IMR-90 (cell line): ENCODE results near the gene C2orf80. TPM values are rescaled to one million over a fixed set of nuclear protein-coding genes. Genes with fewer than 3 reads are reported as not detected.

Experiments used
- ATAC-seq: fragments of 200-7000 bp; cut with Tn5 transposase; 2 replicates; pipeline ENCODE4 v1.9.1; 2020; ENCODE audit warnings: low read depth, mild to moderate bottlenecking, moderate library complexity
- BruUV-seq: library from RNA; stranded (reverse); fragments of 400-500 nt; replicated peaks from 2 replicates; lab custom pipeline; 2021; lab: Mats Ljungman, UMichigan
- CTCF ChIA-PET: fragments of 300-600 bp; formaldehyde crosslinking; extraction: SDS; loops from one replicate; lab custom pipeline; 2021; ENCODE audit warnings: antibody characterized with exemption; lab: Yijun Ruan, JAX
- POLR2A ChIA-PET: fragments of 300-600 bp; sonication (Branson Sonifier 250); formaldehyde crosslinking; loops from one replicate; lab custom pipeline; 2022; ENCODE audit warnings: antibody characterized with exemption; ENCODE audit not compliant: unreplicated experiment; lab: Charles Lee
- DNase-seq: peaks from one replicate; pipeline ENCODE4 v3.0.0; 2013
- H2AFZ ChIP-seq: replicated peaks from 2 replicates; pipeline ENCODE3; 2013; ENCODE audit warnings: low read length, mild to moderate bottlenecking; ENCODE audit not compliant: poor library complexity
- H2AK5ac ChIP-seq: 2 replicates; pipeline ENCODE4 v1.6.1; 2013; ENCODE audit warnings: low read depth, low read length, inconsistent platforms
- H2AK9ac ChIP-seq: replicated peaks from 2 replicates; pipeline ENCODE3; 2013; ENCODE audit warnings: mild to moderate bottlenecking, low read depth, low read length, moderate library complexity; ENCODE audit not compliant: poor library complexity
- H2BK120ac ChIP-seq: 2 replicates; pipeline ENCODE4 v1.6.1; 2013; ENCODE audit warnings: low read depth, low read length, inconsistent platforms
- H2BK15ac ChIP-seq: 3 replicates; pipeline ENCODE4 v1.6.1; 2013; ENCODE audit warnings: low read depth, low read length, inconsistent platforms
- H2BK20ac ChIP-seq: 2 replicates; pipeline ENCODE4 v1.6.1; 2013; ENCODE audit warnings: low read depth, mild to moderate bottlenecking, inconsistent platforms, low read length, moderate library complexity
- H2BK5ac ChIP-seq: 2 replicates; pipeline ENCODE4 v1.6.1; 2013; ENCODE audit warnings: mild to moderate bottlenecking, low read depth, low read length, inconsistent platforms; ENCODE audit not compliant: poor library complexity, severe bottlenecking
- H3K14ac ChIP-seq: replicated peaks from 2 replicates; pipeline ENCODE4 v1.6.1; 2013; ENCODE audit warnings: low read depth, low read length, inconsistent platforms
- H3K18ac ChIP-seq: 2 replicates; pipeline ENCODE4 v1.6.1; 2013; ENCODE audit warnings: low read depth, low read length, control low read depth
- H3K23ac ChIP-seq: 2 replicates; pipeline ENCODE4 v1.6.1; 2013; ENCODE audit warnings: low read depth, low read length, inconsistent platforms
- H3K27ac ChIP-seq: 2 replicates; pipeline ENCODE4 v1.5.1; 2013; ENCODE audit warnings: mild to moderate bottlenecking, control low read depth, low read length; ENCODE audit not compliant: insufficient read depth
- H3K27me3 ChIP-seq: 2 replicates; pipeline ENCODE4 v1.6.1; 2013; ENCODE audit warnings: low read length; ENCODE audit not compliant: control insufficient read depth, insufficient read depth
- H3K36me3 ChIP-seq: 2 replicates; pipeline ENCODE4 v1.6.1; 2013; ENCODE audit warnings: low read length, mixed read lengths; ENCODE audit not compliant: control insufficient read depth, insufficient read depth
- H3K4ac ChIP-seq: 2 replicates; pipeline ENCODE4 v1.6.1; 2013; ENCODE audit warnings: low read depth, low read length, inconsistent platforms
- H3K4me1 ChIP-seq: 2 replicates; pipeline ENCODE4 v1.6.1; 2013; ENCODE audit warnings: low read length, mixed read lengths; ENCODE audit not compliant: control insufficient read depth, insufficient read depth
- H3K4me2 ChIP-seq: 2 replicates; pipeline ENCODE4 v1.6.1; 2013; ENCODE audit warnings: low read depth, mild to moderate bottlenecking, control low read depth, low read length, moderate library complexity
- H3K4me3 ChIP-seq: 2 replicates; pipeline ENCODE4 v1.5.1; 2013; ENCODE audit warnings: low read depth, mild to moderate bottlenecking, control low read depth, low read length, moderate library complexity; ENCODE audit not compliant: insufficient read depth
- H3K56ac ChIP-seq: 2 replicates; pipeline ENCODE4 v1.6.1; 2013; ENCODE audit warnings: low read length, inconsistent platforms; ENCODE audit not compliant: insufficient read depth; ENCODE audit errors: extremely low read depth
- H3K79me1 ChIP-seq, 2 experiments: 2 replicates each; pipeline ENCODE4 v1.6.1; 2013; ENCODE audit warnings: low read length in 2 of 2, inconsistent platforms in 1 of 2, low read depth in 1 of 2
- H3K9ac ChIP-seq: 2 replicates; pipeline ENCODE4 v1.6.1; 2013; ENCODE audit warnings: low read depth, low read length, control low read depth
- H3K9me1 ChIP-seq: 2 replicates; pipeline ENCODE4 v1.6.1; 2013; ENCODE audit warnings: low read length, inconsistent platforms; ENCODE audit not compliant: insufficient read depth
- H3K9me3 ChIP-seq: 2 replicates; pipeline ENCODE4 v1.6.1; 2013; ENCODE audit warnings: low read length; ENCODE audit not compliant: control insufficient read depth, insufficient read depth
- H4K20me1 ChIP-seq: 2 replicates; pipeline ENCODE4 v1.6.1; 2013; ENCODE audit warnings: low read length, inconsistent platforms; ENCODE audit not compliant: insufficient read depth
- H4K5ac ChIP-seq: 2 replicates; pipeline ENCODE4 v1.6.1; 2013; ENCODE audit warnings: mild to moderate bottlenecking, low read depth, low read length, control low read depth
- H4K8ac ChIP-seq, 2 experiments: 2 replicates each; pipeline ENCODE4 v1.6.1; 2013; ENCODE audit warnings: low read depth in 2 of 2, low read length in 2 of 2, control low read depth in 1 of 2, inconsistent platforms in 1 of 2
- H4K91ac ChIP-seq: 2 replicates; pipeline ENCODE4 v1.6.1; 2013; ENCODE audit warnings: low read depth, low read length, inconsistent platforms; ENCODE audit not compliant: insufficient read depth
- BHLHE40 ChIP-seq: fragments of 150-350 bp; IDR thresholded peaks from 2 replicates; pipeline ENCODE4 v1.6.1; 2016; ENCODE audit warnings: mild to moderate bottlenecking, low read depth, low read length
- CEBPB ChIP-seq: IDR thresholded peaks from 2 replicates; pipeline ENCODE4 v1.6.1; 2012; ENCODE audit warnings: low read depth, low read length, improper control_type of control experiment
- CHD1 ChIP-seq: IDR thresholded peaks from 2 replicates; pipeline ENCODE4 v1.6.1; 2012; ENCODE audit warnings: low read depth, low read length, improper control_type of control experiment
- FOS ChIP-seq: fragments of 150-350 bp; IDR thresholded peaks from 2 replicates; pipeline ENCODE4 v1.6.1; 2016; ENCODE audit warnings: low read depth, low read length
- MAFK ChIP-seq: IDR thresholded peaks from 2 replicates; pipeline ENCODE4 v1.6.1; 2012; ENCODE audit warnings: low read depth, low read length, improper control_type of control experiment
- MAZ ChIP-seq: IDR thresholded peaks from 2 replicates; pipeline ENCODE4 v1.6.1; 2012; ENCODE audit warnings: low read depth, mild to moderate bottlenecking, low read length, improper control_type of control experiment, moderate library complexity, borderline replicate concordance
- MXI1 ChIP-seq: IDR thresholded peaks from 2 replicates; pipeline ENCODE4 v1.6.1; 2012; ENCODE audit warnings: low read depth, mild to moderate bottlenecking, low read length, moderate library complexity, borderline replicate concordance
- NFE2L2 ChIP-seq: fragments of 150-350 bp; IDR thresholded peaks from 2 replicates; pipeline ENCODE4 v1.6.1; 2016; ENCODE audit warnings: low read depth, mild to moderate bottlenecking, low read length
- POLR2A ChIP-seq: IDR thresholded peaks from 2 replicates; pipeline ENCODE4 v1.6.1; 2012; ENCODE audit warnings: mild to moderate bottlenecking, low read depth, low read length
- RAD21 ChIP-seq: IDR thresholded peaks from 2 replicates; pipeline ENCODE4 v1.6.1; 2012; ENCODE audit warnings: low read length, improper control_type of control experiment
- RCOR1 ChIP-seq: IDR thresholded peaks from 2 replicates; pipeline ENCODE4 v1.6.1; 2012; ENCODE audit warnings: mild to moderate bottlenecking, low read length, improper control_type of control experiment; ENCODE audit not compliant: insufficient replicate concordance
- RFX5 ChIP-seq: IDR thresholded peaks from 2 replicates; pipeline ENCODE4 v1.8.0; 2012; ENCODE audit warnings: low read depth, mild to moderate bottlenecking, low read length, moderate library complexity
- USF2 ChIP-seq: fragments of 150-350 bp; IDR thresholded peaks from 2 replicates; pipeline ENCODE4 v1.6.1; 2017; ENCODE audit warnings: mild to moderate bottlenecking, antibody characterized with exemption, low read length, low read depth
- WGBS, 2 experiments: methylation state at CpG; one replicate each; pipeline versions ENCODE4 v1.1.5 to v1.1.7; 2013; ENCODE audit warnings: missing lambda C conversion rate in 2 of 2; ENCODE audit not compliant: insufficient read length in 1 of 2; ENCODE audit errors: extremely low coverage in 2 of 2; 5-methylcytosine and 5-hydroxymethylcytosine counted together
- dilution Hi-C: fragments of 300-500 bp; cut with HindIII; formaldehyde crosslinking; loops from one replicate; pipeline ENCODE4 v1.14.3; 2018; ENCODE audit warnings: low sequenced_read_pairs; ENCODE audit not compliant: unreplicated experiment
- in situ Hi-C: fragments of 300-500 bp; cut with MboI; formaldehyde crosslinking; loops from 3 replicates; pipeline ENCODE4 v1.14.3; 2019; ENCODE audit warnings: low sequenced_read_pairs, inconsistent platforms, mixed read lengths
- intact Hi-C: fragments of 100-400 bp; cut with micrococcal nuclease; formaldehyde crosslinking; loops from 2 replicates; pipeline ENCODE4 v1.10.0; 2022
- polyA plus RNA-seq, 3 experiments: library from polyadenylated mRNA; depleted of rRNA; stranded (reverse); fragments of >200 nt; gene quantifications; 2 replicates each; pipeline ENCODE4 v1.2.3, GENCODE V29; 2012; ENCODE audit warnings: low replicate concordance in 1 of 3
- total RNA-seq: library from RNA; depleted of rRNA; stranded (reverse); fragments of >200 nt; gene quantifications from 2 replicates; pipeline ENCODE4 v1.2.3, GENCODE V29; 2012
- TF ChIP-seq, protein P1 (sequence below): fragments of 150-350 bp; IDR thresholded peaks from 2 replicates; pipeline ENCODE4 v1.6.1; 2016; ENCODE audit warnings: low read depth, mild to moderate bottlenecking, low read length, moderate library complexity, borderline replicate concordance
- TF ChIP-seq, protein P2 (sequence below): conservative IDR thresholded peaks from 2 replicates; pipeline ENCODE4 v1.5.1; 2012; ENCODE audit warnings: mild to moderate bottlenecking, low read depth, low read length, improper control_type of control experiment

The C2orf80 gene
- total and polyA plus RNA-seq, 2 of the 4 experiments (the other 2 are of a cell fraction): not detected

DNA sequence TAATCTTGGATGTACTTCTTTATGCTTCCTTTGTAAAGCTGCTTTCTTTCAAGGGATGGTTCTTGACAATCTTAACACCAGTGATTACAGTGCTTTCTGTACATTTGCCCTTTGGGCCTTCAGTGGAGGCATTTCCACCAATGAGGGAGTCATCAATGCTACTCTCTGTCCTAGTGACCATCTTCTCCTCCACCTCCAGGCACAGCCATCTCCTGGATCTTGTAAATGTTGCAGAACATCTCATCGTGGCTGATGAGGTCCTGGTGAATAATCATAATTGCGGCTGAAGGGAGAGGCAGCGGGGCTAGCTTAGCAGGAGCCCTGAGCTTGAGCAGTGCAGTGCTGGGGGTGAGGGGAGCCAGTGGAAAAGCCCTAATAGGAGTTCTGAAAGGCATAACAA is 32.5 kb upstream of the C2orf80 start:
- Histone ChIP-seq H3K14ac (no peak overlapping the region), H4K8ac (no peak overlapping the region), H3K27me3 (peaks cover 2% of the 10 kb centered on the region; the same call in 1 of the 2 replicates), H3K79me1 (no peaks in the 10 kb centered on the region), H2AK5ac (no peak overlapping the region), H3K9ac (no peak overlapping the region), H3K4me3 (no peak overlapping the region), H3K27ac (no peak overlapping the region), H3K4me2 (no peak overlapping the region), H3K18ac (no peak overlapping the region), H2BK5ac (no peak overlapping the region), H2AFZ (peak overlapping the region; percentile 43), H3K23ac (no peak overlapping the region), H4K20me1 (no peaks in the 10 kb centered on the region), H3K56ac (no peak overlapping the region), H3K36me3 (no peaks in the 10 kb centered on the region), H3K4ac (no peak overlapping the region), H2AK9ac (peak overlapping the region; percentile 24), H4K5ac (no peak overlapping the region), H2BK20ac (no peak overlapping the region), H4K91ac (no peak overlapping the region), H2BK120ac (no peak overlapping the region), H3K4me1 (no peaks in the 10 kb centered on the region), H3K9me1 (no peaks in the 10 kb centered on the region), H2BK15ac (no peak overlapping the region), H3K9me3 (no peaks in the 10 kb centered on the region)
- in situ Hi-C loops: no loop called here
- intact Hi-C loops: no loop called here
- dilution Hi-C loops: no loop called here
- WGBS, 2 experiments: 40% methylated on average over 1 of the region's 3 CpGs; no CpG with 5 or more reads in 1 of the 2 experiments
- peak; percentile 27 for DNase-seq
- ChIA-PET POLR2A (no interaction called here), CTCF (interaction anchor here (0.5 kb wide), 1 partner anchor 28 kb away, joined by 4 read pairs; no protein-coding TSS in a partner anchor)
- no peak for ATAC-seq
- TF ChIP-seq POLR2A (no peak), CHD1 (no peak), MAFK (no peak), RAD21 (no peak), MAZ (no peak), RCOR1 (no peak), NFE2L2 (no peak), MXI1 (no peak), CEBPB (no peak), BHLHE40 (no peak), RFX5 (no peak), USF2 (no peak), FOS (no peak)
- TF ChIP-seq, protein P1, sequence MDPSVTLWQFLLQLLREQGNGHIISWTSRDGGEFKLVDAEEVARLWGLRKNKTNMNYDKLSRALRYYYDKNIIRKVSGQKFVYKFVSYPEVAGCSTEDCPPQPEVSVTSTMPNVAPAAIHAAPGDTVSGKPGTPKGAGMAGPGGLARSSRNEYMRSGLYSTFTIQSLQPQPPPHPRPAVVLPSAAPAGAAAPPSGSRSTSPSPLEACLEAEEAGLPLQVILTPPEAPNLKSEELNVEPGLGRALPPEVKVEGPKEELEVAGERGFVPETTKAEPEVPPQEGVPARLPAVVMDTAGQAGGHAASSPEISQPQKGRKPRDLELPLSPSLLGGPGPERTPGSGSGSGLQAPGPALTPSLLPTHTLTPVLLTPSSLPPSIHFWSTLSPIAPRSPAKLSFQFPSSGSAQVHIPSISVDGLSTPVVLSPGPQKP: no peak
- TF ChIP-seq, protein P2, sequence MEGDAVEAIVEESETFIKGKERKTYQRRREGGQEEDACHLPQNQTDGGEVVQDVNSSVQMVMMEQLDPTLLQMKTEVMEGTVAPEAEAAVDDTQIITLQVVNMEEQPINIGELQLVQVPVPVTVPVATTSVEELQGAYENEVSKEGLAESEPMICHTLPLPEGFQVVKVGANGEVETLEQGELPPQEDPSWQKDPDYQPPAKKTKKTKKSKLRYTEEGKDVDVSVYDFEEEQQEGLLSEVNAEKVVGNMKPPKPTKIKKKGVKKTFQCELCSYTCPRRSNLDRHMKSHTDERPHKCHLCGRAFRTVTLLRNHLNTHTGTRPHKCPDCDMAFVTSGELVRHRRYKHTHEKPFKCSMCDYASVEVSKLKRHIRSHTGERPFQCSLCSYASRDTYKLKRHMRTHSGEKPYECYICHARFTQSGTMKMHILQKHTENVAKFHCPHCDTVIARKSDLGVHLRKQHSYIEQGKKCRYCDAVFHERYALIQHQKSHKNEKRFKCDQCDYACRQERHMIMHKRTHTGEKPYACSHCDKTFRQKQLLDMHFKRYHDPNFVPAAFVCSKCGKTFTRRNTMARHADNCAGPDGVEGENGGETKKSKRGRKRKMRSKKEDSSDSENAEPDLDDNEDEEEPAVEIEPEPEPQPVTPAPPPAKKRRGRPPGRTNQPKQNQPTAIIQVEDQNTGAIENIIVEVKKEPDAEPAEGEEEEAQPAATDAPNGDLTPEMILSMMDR: no peak
- no TSS peak for BruUV-seq
